Body of pancreas (tissue), 4 donors: ENCODE results near the gene HTR6. TPM values are rescaled to one million over a fixed set of nuclear protein-coding genes. Genes with fewer than 3 reads are reported as not detected.

Experiments used
- ATAC-seq: fragments of 150-250 bp; one replicate; pipeline ENCODE4 v1.9.1; 2016
- DNase-seq, 4 donors: peaks; one replicate each; pipeline ENCODE4 v3.0.0-alpha.2; 2019
- H3K27ac ChIP-seq, 4 donors: fragments of 200-600 bp; sonication (generic); 1 replicate in 3 of 4; 2 replicates in 1 of 4; pipeline versions ENCODE4 v1.5.1 to v1.6.1; 2016 to 2019; ENCODE audit warnings: mild to moderate bottlenecking in 1 of 4, mixed read lengths in 1 of 4, moderate library complexity in 1 of 4
- H3K27me3 ChIP-seq, 2 donors: fragments of 200-600 bp; sonication (generic); one replicate each; pipeline ENCODE4 v1.6.0; 2016; ENCODE audit warnings: mild to moderate bottlenecking in 1 of 2
- H3K36me3 ChIP-seq, 2 donors: fragments of 200-600 bp; sonication (generic); replicated peaks in 1 of 2; 2 replicates each; pipeline ENCODE4 v1.5.1; 2016; ENCODE audit warnings: low read depth in 2 of 2; ENCODE audit not compliant: insufficient read depth in 1 of 2
- H3K4me1 ChIP-seq: fragments of 200-600 bp; sonication (generic); one replicate; pipeline ENCODE4 v1.6.0; 2016
- H3K4me3 ChIP-seq, 2 donors: fragments of 200-600 bp; sonication (generic); 1 replicate in 1 of 2; 2 replicates in 1 of 2; pipeline ENCODE4 v1.5.1; 2016 to 2019
- H3K9me3 ChIP-seq, 3 donors: fragments of 200-600 bp; sonication (generic); 1 replicate in 2 of 3; 2 replicates in 1 of 3; pipeline ENCODE4 v1.5.1; 2016
- CTCF ChIP-seq, 7 experiments: fragments of 450-650 bp in 4 of 7; fragments of 200-600 bp in 3 of 7; sonication (generic) in 3 of 7; IDR thresholded peaks; one replicate each; pipeline ENCODE4 v1.5.1; 2016 to 2019; ENCODE audit warnings: antibody characterized with exemption in 7 of 7
- POLR2A ChIP-seq, 3 donors: fragments of 450-650 bp; IDR thresholded peaks; one replicate each; pipeline ENCODE4 v1.6.1; 2016; ENCODE audit warnings: antibody characterized with exemption in 3 of 3, mild to moderate bottlenecking in 2 of 3
- WGBS, 2 donors: methylation state at CpG; one replicate each; pipeline ENCODE4 v1.1.5; 2017; 5-methylcytosine and 5-hydroxymethylcytosine counted together
- intact Hi-C: fragments of 100-400 bp; cut with DNase I; formaldehyde crosslinking; loops from one replicate; pipeline ENCODE4 v1.15.1; 2023
- total RNA-seq, 2 donors: library from RNA; depleted of rRNA; stranded (reverse); fragments of >200 nt; gene quantifications; one replicate each; pipeline ENCODE4 v1.1.0, GENCODE V29; 2016

HTR6 gene
- total RNA-seq, 2 donors from 2014 or later: not detected

GRCh38 chr1:19689856-19690255 lies 25.2 kb downstream of the HTR6 start:
- Histone ChIP-seq H3K27me3 (no peaks in the 10 kb centered on the region), H3K4me3 (no peak overlapping the region), H3K9me3 (no peaks in the 10 kb centered on the region), H3K4me1 (no peaks in the 10 kb centered on the region), H3K36me3 (peaks cover 0 to 16% of the 10 kb centered on the region in 2 donors), H3K27ac (no peak overlapping the region)
- intact Hi-C loops: no loop called here
- ATAC-seq (no peak), DNase-seq (no peak)
- 92 to 94% methylated on average over 3 of the region's 3 CpGs for WGBS, 2 donors
- TF ChIP-seq CTCF (IDR thresholded peaks at IDR 0.05): no peak
- no peak for TF ChIP-seq POLR2A (IDR thresholded peaks at IDR 0.05)

GRCh38 chr1:19690342-19690741 lies 25.7 kb downstream of the HTR6 start:
- DNase-seq (no peak), ATAC-seq (no peak)
- no peaks in the 10 kb centered on the region for H3K27me3 ChIP-seq
- H3K36me3 ChIP-seq: peaks cover 0 to 17% of the 10 kb centered on the region in 2 donors
- intact Hi-C loops: no loop called here
- H3K27ac ChIP-seq: no peak overlapping the region
- no peak overlapping the region for H3K4me3 ChIP-seq
- no peaks in the 10 kb centered on the region for H3K4me1 ChIP-seq
- TF ChIP-seq POLR2A (IDR thresholded peaks at IDR 0.05): no peak
- no peak for TF ChIP-seq CTCF (IDR thresholded peaks at IDR 0.05)
- no peaks in the 10 kb centered on the region for H3K9me3 ChIP-seq
- 88% methylated on average over 7 of the region's 7 CpGs; no CpG with 5 or more reads in 1 of the 2 donors for WGBS, 2 donors

- Histone ChIP-seq H3K27me3 (no peaks in the 10 kb centered on the region), H3K27ac (no peak overlapping the region), H3K4me3 (no peak overlapping the region), H3K9me3 (no peaks in the 10 kb centered on the region), H3K4me1 (no peaks in the 10 kb centered on the region), H3K36me3 (peaks cover 0 to 16% of the 10 kb centered on the region in 2 donors)
- ATAC-seq: no peak
- WGBS, 2 donors: 79 to 85% methylated on average over 5 to 14 of the region's 14 CpGs
- intact Hi-C loops: no loop called here
- no peak for TF ChIP-seq POLR2A (IDR thresholded peaks at IDR 0.05)
- TF ChIP-seq CTCF (IDR thresholded peaks at IDR 0.05): no peak
- no peak for DNase-seq
Observed at GRCh38 chr1:19694298-19694697, 29.6 kb downstream of the HTR6 start.

GRCh38 chr1:19695772-19696171 lies 31.1 kb downstream of the HTR6 start:
- Histone ChIP-seq H3K27me3 (no peaks in the 10 kb centered on the region), H3K27ac (no peak overlapping the region), H3K4me1 (no peaks in the 10 kb centered on the region), H3K4me3 (no peak overlapping the region), H3K9me3 (no peaks in the 10 kb centered on the region), H3K36me3 (peaks cover 0 to 12% of the 10 kb centered on the region in 2 donors)
- ATAC-seq (no peak), DNase-seq (no peak)
- no peak for TF ChIP-seq CTCF (IDR thresholded peaks at IDR 0.05)
- no peak for TF ChIP-seq POLR2A (IDR thresholded peaks at IDR 0.05)
- 93 to 94% methylated on average over 7 of the region's 7 CpGs for WGBS, 2 donors
- intact Hi-C loops: no loop called here

GRCh38 chr1:19696820-19697219 lies 32.1 kb downstream of the HTR6 start:
- no peak for DNase-seq
- H3K27ac ChIP-seq: no peak overlapping the region
- H3K36me3 ChIP-seq: peaks cover 0 to 9% of the 10 kb centered on the region in 2 donors
- no peak overlapping the region for H3K4me3 ChIP-seq
- no peak for TF ChIP-seq CTCF (IDR thresholded peaks at IDR 0.05)
- no peak for TF ChIP-seq POLR2A (IDR thresholded peaks at IDR 0.05)
- WGBS, 2 donors: 78 to 89% methylated on average over 8 of the region's 8 CpGs
- no peak for ATAC-seq
- no peaks in the 10 kb centered on the region for H3K27me3 ChIP-seq
- no peaks in the 10 kb centered on the region for H3K9me3 ChIP-seq
- H3K4me1 ChIP-seq: no peaks in the 10 kb centered on the region
- intact Hi-C loops: no loop called here
